ENCODE measurements around the gene KIRREL3.

- no peak for TF ChIP-seq CTCF (IDR thresholded peaks at IDR 0.05)
- TF ChIP-seq POLR2AphosphoS5 (IDR thresholded peaks at IDR 0.05) = no peak
Measured at GRCh38 chr11:126518972-126519690, 481.4 kb downstream of the KIRREL3 start.

All from prostate gland (tissue), 2 donors.